Activated T-helper 1 cell treated with Interleukin-2 at 50 U/mL for 16 hours (primary cell): ENCODE measurements around the gene MAML1.
"Not testable (repeated sequence)": the region's sequence is repeated elsewhere in the genome, so short reads cannot be mapped to it uniquely, and the experiment has no call there.

Experiments
- DNase-seq: peaks from one replicate; pipeline ENCODE4 v3.0.0-alpha.2; 2020; ENCODE audit warnings: low read depth

The MAML1 gene

GRCh38 chr5:179732412-179732917, at the start of gene MAML1:
Gene MAML1 (plus strand): TSS chr5:179732822. CDS start chr5:179733113, 291 bp downstream.
- DNase-seq, result peak; percentile 99

GRCh38 chr5:179689212-179689611, 43.4 kb upstream of the MAML1 start:
- DNase-seq, result not testable (repeated sequence)

GRCh38 chr5:179694561-179694960, 38.1 kb upstream of the MAML1 start:
- no peak for DNase-seq

- DNase-seq, result no peak
Measured at GRCh38 chr5:179696603-179697002, 36.0 kb upstream of the MAML1 start.

GRCh38 chr5:179697108-179697507, 35.5 kb upstream of the MAML1 start:
- DNase-seq, result no peak

GRCh38 chr5:179697543-179697942, 35.1 kb upstream of the MAML1 start:
- not testable (repeated sequence) for DNase-seq

GRCh38 chr5:179697993-179698934, 34.4 kb upstream of the MAML1 start:
- DNase-seq, result peak; percentile 99

GRCh38 chr5:179698935-179699615, 33.5 kb upstream of the MAML1 start, which contains the start of gene CANX:
Gene CANX (plus strand): TSS chr5:179698967. CDS start chr5:179705682, 6,715 bp downstream.
- no peak for DNase-seq

- DNase-seq, result no peak
Measured at GRCh38 chr5:179699616-179700237, 32.9 kb upstream of the MAML1 start.

GRCh38 chr5:179700401-179700918, 32.2 kb upstream of the MAML1 start:
- no peak for DNase-seq

- no peak for DNase-seq
Measured at GRCh38 chr5:179716286-179716685, 16.3 kb upstream of the MAML1 start.

GRCh38 chr5:179720222-179720621, 12.4 kb upstream of the MAML1 start:
- no peak for DNase-seq

- no peak for DNase-seq
Measured at GRCh38 chr5:179724163-179724562, 8.5 kb upstream of the MAML1 start.

- no peak for DNase-seq
Measured at GRCh38 chr5:179727106-179727505, 5.5 kb upstream of the MAML1 start.

GRCh38 chr5:179729303-179729702, 3.3 kb upstream of the MAML1 start:
- DNase-seq, result no peak

- no peak for DNase-seq
Measured at GRCh38 chr5:179729727-179730126, 2.9 kb upstream of the MAML1 start.

GRCh38 chr5:179730356-179730755, 2.3 kb upstream of the MAML1 start:
- DNase-seq, result no peak

- no peak for DNase-seq
Measured at GRCh38 chr5:179730852-179731251, 1.8 kb upstream of the MAML1 start.

- DNase-seq, result no peak
Measured at GRCh38 chr5:179731791-179732411, 721 bp upstream of the MAML1 start.

GRCh38 chr5:179732918-179733771, 523 bp downstream of the MAML1 start:
- peak; percentile 26 for DNase-seq

- DNase-seq, result no peak
Measured at GRCh38 chr5:179733772-179734126, 1.1 kb downstream of the MAML1 start.
